H1 (cell line): ENCODE measurements around the gene VPS13D. TPM values are rescaled to one million over a fixed set of nuclear protein-coding genes. Genes with fewer than 3 reads are reported as not detected.

Experiments used
- CTCF ChIA-PET: fragments of 300-600 bp; sonication (Branson Sonifier 250); formaldehyde crosslinking; loops from one replicate; lab custom pipeline; 2021; ENCODE audit not compliant: partially characterized antibody; lab: Charles Lee
- POLR2A ChIA-PET: fragments of 300-600 bp; sonication (Branson Sonifier 250); formaldehyde crosslinking; loops from one replicate; lab custom pipeline; 2021; ENCODE audit warnings: inconsistent platforms; ENCODE audit not compliant: partially characterized antibody; lab: Charles Lee
- DNase-seq, 2 experiments: peaks; one replicate each; pipeline versions ENCODE4 v3.0.0 to v3.0.0-alpha.2; 2010 to 2022; ENCODE audit warnings: low spot score in 2 of 2, low read depth in 1 of 2, mixed read lengths in 1 of 2
- FAIRE-seq: peaks from 2 replicates; lab custom pipeline; 2011; peaks lifted over from hg19 to GRCh38; lab: Jason Lieb, UNC
- H2AFZ ChIP-seq: 2 replicates; pipeline ENCODE4 v1.8.1; 2012; ENCODE audit warnings: low read length, inconsistent platforms
- H2AK5ac ChIP-seq: 2 replicates; pipeline ENCODE4 v1.6.1; 2013; ENCODE audit warnings: low read depth, low read length
- H2BK120ac ChIP-seq: replicated peaks from 2 replicates; pipeline ENCODE3; 2013; ENCODE audit warnings: low read depth, low read length, inconsistent platforms
- H2BK12ac ChIP-seq: 2 replicates; pipeline ENCODE4 v1.6.1; 2013; ENCODE audit warnings: low read depth, low read length
- H2BK15ac ChIP-seq: 2 replicates; pipeline ENCODE4 v1.6.1; 2013; ENCODE audit warnings: low read length
- H2BK20ac ChIP-seq: 2 replicates; pipeline ENCODE4 v1.6.1; 2013; ENCODE audit warnings: low read length
- H2BK5ac ChIP-seq: 2 replicates; pipeline ENCODE4 v1.6.1; 2013; ENCODE audit warnings: low read depth, low read length
- H3K14ac ChIP-seq: 2 replicates; pipeline ENCODE4 v1.6.1; 2013; ENCODE audit warnings: inconsistent platforms; ENCODE audit not compliant: insufficient read length
- H3K18ac ChIP-seq: 2 replicates; pipeline ENCODE4 v1.6.1; 2013; ENCODE audit warnings: low read length; ENCODE audit errors: extremely low read depth
- H3K23ac ChIP-seq: 2 replicates; pipeline ENCODE4 v1.6.1; 2013; ENCODE audit warnings: inconsistent platforms; ENCODE audit not compliant: insufficient read length
- H3K23me2 ChIP-seq: 2 replicates; pipeline ENCODE4 v1.6.1; 2013; ENCODE audit warnings: low read depth, low read length
- H3K27ac ChIP-seq: 2 replicates; pipeline ENCODE4 v1.6.1; 2011; ENCODE audit warnings: low read depth, low read length, inconsistent platforms
- H3K27me3 ChIP-seq, 4 experiments: replicated peaks in 1 of 4; 1 replicate in 1 of 4; 2 replicates in 3 of 4; pipeline versions ENCODE4 v1.6.1 to v1.8.1; 2011 to 2013; ENCODE audit warnings: low read length in 3 of 4, mild to moderate bottlenecking in 3 of 4, inconsistent platforms in 2 of 4, mixed read lengths in 2 of 4, moderate library complexity in 1 of 4; ENCODE audit not compliant: control insufficient read depth in 3 of 4, insufficient read depth in 3 of 4; ENCODE audit errors: extremely low read depth in 1 of 4
- H3K36me3 ChIP-seq, 4 experiments: 2 replicates each; pipeline versions ENCODE4 v1.6.1 to v1.8.1; 2011 to 2013; ENCODE audit warnings: mild to moderate bottlenecking in 4 of 4, low read length in 3 of 4, moderate library complexity in 2 of 4, control low read depth in 1 of 4, inconsistent platforms in 1 of 4; ENCODE audit not compliant: insufficient read depth in 4 of 4, control insufficient read depth in 2 of 4
- H3K4ac ChIP-seq: replicated peaks from 2 replicates; pipeline ENCODE3; 2013; ENCODE audit warnings: low read length, low read depth, mixed read lengths, inconsistent platforms; ENCODE audit not compliant: insufficient read length
- H3K4me1 ChIP-seq, 4 experiments: replicated peaks in 1 of 4; 1 replicate in 1 of 4; 2 replicates in 3 of 4; pipeline versions ENCODE4 v1.6.1 to v1.8.1; 2011 to 2013; ENCODE audit warnings: low read length in 3 of 4, inconsistent platforms in 2 of 4, mixed read lengths in 1 of 4; ENCODE audit not compliant: insufficient read depth in 4 of 4, control insufficient read depth in 3 of 4
- H3K4me2 ChIP-seq, 2 experiments: 2 replicates each; pipeline versions ENCODE4 v1.6.1 to v1.8.1; 2011 to 2013; ENCODE audit warnings: low read depth in 2 of 2, low read length in 2 of 2, control low read depth in 1 of 2, inconsistent platforms in 1 of 2, mild to moderate bottlenecking in 1 of 2; ENCODE audit not compliant: insufficient read depth in 1 of 2
- H3K4me3 ChIP-seq, 4 experiments: fragments of 200-600, 300-600 bp in 1 of 4; sonication (generic), shearing (Covaris generic), sonication (Bioruptor Twin) in 1 of 4; 2 replicates each; pipeline versions ENCODE4 v1.5.1 to v1.8.1; 2011 to 2016; ENCODE audit warnings: low read length in 4 of 4, low read depth in 3 of 4, control low read depth in 2 of 4, inconsistent platforms in 2 of 4, mild to moderate bottlenecking in 2 of 4, mixed read lengths in 1 of 4, moderate library complexity in 1 of 4; ENCODE audit not compliant: insufficient read depth in 2 of 4; ENCODE audit errors: extremely low read depth in 1 of 4
- H3K56ac ChIP-seq: replicated peaks from 2 replicates; pipeline ENCODE3; 2013; ENCODE audit warnings: low read depth, mild to moderate bottlenecking, mixed read lengths, low read length, inconsistent platforms; ENCODE audit not compliant: insufficient read length
- H3K79me1 ChIP-seq: 2 replicates; pipeline ENCODE4 v1.6.1; 2013; ENCODE audit warnings: low read depth, low read length, control low read depth
- H3K79me2 ChIP-seq, 2 experiments: 2 replicates each; pipeline versions ENCODE4 v1.6.1 to v1.8.1; 2012 to 2013; ENCODE audit warnings: low read length in 2 of 2, mild to moderate bottlenecking in 2 of 2, inconsistent platforms in 1 of 2; ENCODE audit not compliant: insufficient read depth in 2 of 2, control insufficient read depth in 1 of 2
- H3K9ac ChIP-seq, 4 experiments: replicated peaks in 1 of 4; 1 replicate in 1 of 4; 2 replicates in 3 of 4; pipeline versions ENCODE4 v1.6.1 to v1.8.1; 2011 to 2013; ENCODE audit warnings: low read depth in 3 of 4, low read length in 3 of 4, control low read depth in 2 of 4, mild to moderate bottlenecking in 2 of 4, moderate library complexity in 2 of 4, inconsistent platforms in 1 of 4; ENCODE audit errors: extremely low read depth in 1 of 4
- H3K9me3 ChIP-seq, 2 experiments: 2 replicates each; pipeline versions ENCODE4 v1.6.1 to v1.8.1; 2012 to 2013; ENCODE audit warnings: mild to moderate bottlenecking in 2 of 2, moderate library complexity in 2 of 2, control low read depth in 1 of 2, inconsistent platforms in 1 of 2, low read depth in 1 of 2, low read length in 1 of 2, mixed read lengths in 1 of 2; ENCODE audit not compliant: insufficient read depth in 2 of 2
- H4K20me1 ChIP-seq, 2 experiments: replicated peaks in 1 of 2; 2 replicates each; pipeline versions ENCODE3 to v1.8.1; 2011 to 2013; ENCODE audit warnings: inconsistent platforms in 2 of 2, low read length in 2 of 2, mild to moderate bottlenecking in 1 of 2; ENCODE audit not compliant: insufficient read depth in 2 of 2, control insufficient read depth in 1 of 2
- H4K5ac ChIP-seq: 2 replicates; pipeline ENCODE4 v1.6.1; 2013; ENCODE audit warnings: low read length, low read depth, mixed read lengths, inconsistent platforms; ENCODE audit not compliant: insufficient read length
- H4K8ac ChIP-seq: 2 replicates; pipeline ENCODE4 v1.8.0; 2013; ENCODE audit warnings: mild to moderate bottlenecking, moderate library complexity, low read length, inconsistent platforms; ENCODE audit not compliant: insufficient read depth; ENCODE audit errors: extremely low read depth
- H4K91ac ChIP-seq: replicated peaks from 2 replicates; pipeline ENCODE3; 2013; ENCODE audit warnings: low read length, mixed read lengths, inconsistent platforms; ENCODE audit not compliant: insufficient read length
- ASH2L ChIP-seq: fragments of 200-600, 300-600 bp; sonication (generic); IDR thresholded peaks from one replicate; pipeline ENCODE4 v1.7.1; 2017; ENCODE audit warnings: low read length
- BRCA1 ChIP-seq: IDR thresholded peaks from 2 replicates; pipeline ENCODE4 v1.6.1; 2012; ENCODE audit warnings: low read depth, low read length, improper control_type of control experiment
- CBX5 ChIP-seq: fragments of 300-800, 300-1000 bp; sonication (generic); IDR thresholded peaks from 2 replicates; pipeline ENCODE4 v1.7.1; 2016; ENCODE audit warnings: antibody characterized with exemption, low read length, low read depth
- CBX8 ChIP-seq: fragments of 300-800, 300-1000 bp; sonication (generic); IDR thresholded peaks from 2 replicates; pipeline ENCODE4 v1.7.1; 2016; ENCODE audit warnings: low read depth, low read length, borderline replicate concordance
- CHD1 ChIP-seq: IDR thresholded peaks from 2 replicates; pipeline ENCODE4 v1.6.1; 2012; ENCODE audit warnings: low read depth, low read length, improper control_type of control experiment
- CREB1 ChIP-seq: IDR thresholded peaks from 2 replicates; pipeline ENCODE4 v1.6.1; 2012; ENCODE audit warnings: inconsistent platforms
- GABPA ChIP-seq: IDR thresholded peaks from 2 replicates; pipeline ENCODE4 v1.6.1; 2011; ENCODE audit warnings: mild to moderate bottlenecking, low read length, moderate library complexity, borderline replicate concordance; ENCODE audit not compliant: insufficient read depth
- JUN ChIP-seq: IDR thresholded peaks from 2 replicates; pipeline ENCODE4 v1.6.1; 2011; ENCODE audit warnings: low read depth, mild to moderate bottlenecking, improper control_type of control experiment, low read length
- KDM1A ChIP-seq: fragments of 200-600, 300-600 bp; sonication (generic); IDR thresholded peaks from 2 replicates; pipeline ENCODE4 v1.7.1; 2016; ENCODE audit warnings: mild to moderate bottlenecking, low read length, borderline replicate concordance
- NRF1 ChIP-seq: IDR thresholded peaks from 2 replicates; pipeline ENCODE4 v1.6.1; 2011; ENCODE audit warnings: mild to moderate bottlenecking, low read depth, low read length, improper control_type of control experiment
- RBBP5 ChIP-seq: IDR thresholded peaks from 2 replicates; pipeline ENCODE4 v1.7.1; 2012; ENCODE audit warnings: low read depth, mild to moderate bottlenecking, inconsistent platforms, low read length, moderate library complexity, borderline replicate concordance
- SAP30 ChIP-seq: fragments of 300-600 bp; sonication (generic); IDR thresholded peaks from 2 replicates; pipeline ENCODE4 v1.7.1; 2012; ENCODE audit warnings: low read length, moderate library complexity, mild to moderate bottlenecking, inconsistent platforms; ENCODE audit not compliant: insufficient read depth, insufficient replicate concordance
- SIX5 ChIP-seq: IDR thresholded peaks from 2 replicates; pipeline ENCODE4 v1.6.1; 2011; ENCODE audit warnings: mild to moderate bottlenecking, low read depth, low read length
- SP1 ChIP-seq: IDR thresholded peaks from 2 replicates; pipeline ENCODE4 v1.6.1; 2011; ENCODE audit warnings: low read depth, low read length
- SP4 ChIP-seq: IDR thresholded peaks from 2 replicates; pipeline ENCODE4 v1.6.1; 2012; ENCODE audit warnings: low read length, inconsistent platforms
- TAF7 ChIP-seq: optimal IDR thresholded peaks from 2 replicates; pipeline ENCODE3; 2011; ENCODE audit warnings: low read depth, mild to moderate bottlenecking, inconsistent platforms, low read length, moderate library complexity, borderline replicate concordance
- WGBS, 2 experiments: shearing (Covaris generic) in 1 of 2; methylation state at CpG; one replicate each; pipeline versions ENCODE4 v1.1.6 to v1.1.7; 2013 to 2015; ENCODE audit warnings: low lambda C conversion rate in 2 of 2, mixed read lengths in 2 of 2, inconsistent platforms in 1 of 2, low coverage in 1 of 2, missing lambda C conversion rate in 1 of 2; ENCODE audit not compliant: insufficient replicate concordance in 2 of 2, insufficient coverage in 1 of 2, insufficient read length in 1 of 2; ENCODE audit errors: extremely low coverage in 1 of 2, missing lambda C conversion rate in 1 of 2; 5-methylcytosine and 5-hydroxymethylcytosine counted together
- polyA plus RNA-seq, 7 experiments: library from polyadenylated mRNA; depleted of rRNA in 3 of 7; stranded (reverse) in 5 of 7; unstranded in 2 of 7; fragments of >200 nt in 5 of 7; fragments of 200-250 nt in 2 of 7; gene quantifications; 1 replicate in 5 of 7; 2 replicates in 1 of 7; 4 replicates in 1 of 7; pipeline versions ENCODE4 v1.2.1 to v1.2.3, GENCODE V29; 2011 to 2013; ENCODE audit warnings: missing spikeins in 2 of 7, mixed read lengths in 2 of 7
- total RNA-seq: library from RNA; stranded (reverse); fragmentation: NEBNext Ultra II Directional; extraction: Animal tissue kit (Norgen Biotek cat#: 25700); gene quantifications from 2 replicates; pipeline ENCODE4 v1.2.1, GENCODE V29; 2021

The VPS13D gene
- total and polyA plus RNA-seq, 2 of the 8 experiments (the other 6 are each of a cell fraction or from before 2014, with no cell fraction given) = 10.9 to 31.2 TPM

DNA sequence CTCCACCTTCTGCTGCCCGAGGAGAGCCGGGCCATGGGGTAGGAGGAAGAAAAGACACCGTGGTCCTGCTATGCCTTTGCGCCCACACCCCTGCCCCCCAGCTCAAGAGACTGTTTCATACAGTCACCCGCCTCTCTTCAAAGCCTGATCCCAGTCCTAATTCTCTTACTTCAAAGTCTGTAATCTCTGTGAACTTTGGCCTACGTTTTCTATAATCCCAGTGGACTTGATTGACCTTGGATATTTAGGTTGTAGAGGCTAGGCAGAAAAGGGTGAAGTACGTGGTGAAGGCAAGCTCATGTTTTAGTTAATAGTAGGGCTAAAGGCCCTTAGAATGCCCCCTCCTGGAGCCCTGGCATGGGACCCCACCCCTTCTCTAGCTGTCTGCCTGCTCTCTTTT, 28.4 kb downstream of the VPS13D start:
- Histone ChIP-seq H2BK120ac (no peak overlapping the region), H3K79me1 (no peaks in the 10 kb centered on the region), H3K23ac (no peak overlapping the region), H3K4me2 (no peak overlapping the region), H3K18ac (no peak overlapping the region), H2BK15ac (no peak overlapping the region), H3K79me2 (no peaks in the 10 kb centered on the region), H3K56ac (no peak overlapping the region), H3K9me3 (no peaks in the 10 kb centered on the region), H2BK12ac (no peak overlapping the region), H2AK5ac (no peak overlapping the region), H4K20me1 (no peaks in the 10 kb centered on the region), H3K23me2 (no peaks in the 10 kb centered on the region), H3K14ac (no peak overlapping the region), H3K36me3 (peaks cover 7 to 55% (median 20%) of the 10 kb centered on the region in 4 experiments), H3K27ac (no peak overlapping the region), H3K9ac (no peak overlapping the region), H3K4me1 (no peaks in the 10 kb centered on the region), H2BK20ac (no peak overlapping the region), H4K8ac (no peak overlapping the region), H2BK5ac (no peak overlapping the region), H4K91ac (no peak overlapping the region), H3K27me3 (no peaks in the 10 kb centered on the region), H4K5ac (no peak overlapping the region), H3K4me3 (no peak overlapping the region), H2AFZ (no peak overlapping the region), H3K4ac (no peak overlapping the region)
- FAIRE-seq (no peak), DNase-seq (no peak)
- CTCF ChIA-PET = interaction anchor here (0.9 to 3.4 kb wide), 5 partner anchors 15 to 140 kb away, joined by 3 to 15 read pairs (median 4); no protein-coding TSS in a partner anchor
- WGBS, 2 experiments = 88% methylated on average over 7 of the region's 7 CpGs; no CpG with 5 or more reads in 1 of the 2 experiments
- POLR2A ChIA-PET = no interaction called here
- TF ChIP-seq CHD1 = no peak
- TF ChIP-seq CBX8 = no peak
- no peak for TF ChIP-seq SIX5
- TF ChIP-seq JUN = no peak
- no peak for TF ChIP-seq TAF7
- no peak for TF ChIP-seq BRCA1
- no peak for TF ChIP-seq SAP30
- TF ChIP-seq RBBP5 = no peak
- TF ChIP-seq ASH2L = no peak
- no peak for TF ChIP-seq NRF1
- no peak for TF ChIP-seq SP1
- TF ChIP-seq CREB1 = no peak
- no peak for TF ChIP-seq GABPA
- no peak for TF ChIP-seq CBX5
- TF ChIP-seq KDM1A = no peak
- TF ChIP-seq SP4 = no peak
